GM12878 (cell line): ENCODE results near the gene NAT8L. TPM values are rescaled to one million over a fixed set of nuclear protein-coding genes. Genes with fewer than 3 reads are reported as not detected.

Experiments used
- ATAC-seq: fragments of 200-7000 bp; cut with Tn5 transposase; 3 replicates; pipeline ENCODE4 v1.9.1; 2020; ENCODE audit warnings: mild to moderate bottlenecking, moderate library complexity
- BruUV-seq: library from RNA; stranded (reverse); fragments of 400-500 nt; replicated peaks from 2 replicates; lab custom pipeline; 2021; lab: Mats Ljungman, UMichigan
- CTCF ChIA-PET: fragments of 300-600 bp; sonication (Branson Sonifier 250); formaldehyde crosslinking; extraction: SDS; loops from one replicate; lab custom pipeline; 2021; ENCODE audit warnings: inconsistent platforms; lab: Yijun Ruan, JAX
- POLR2A ChIA-PET: fragments of 350-600 bp; formaldehyde crosslinking; extraction: SDS; loops from one replicate; lab custom pipeline; 2021; ENCODE audit warnings: inconsistent platforms; lab: Charles Lee
- RAD21 ChIA-PET: fragments of 300-600 bp; sonication (Branson Sonifier 250); formaldehyde crosslinking; loops from one replicate; lab custom pipeline; 2023; ENCODE audit warnings: antibody characterized with exemption; ENCODE audit not compliant: unreplicated experiment; lab: Charles Lee
- SMC1A ChIA-PET: fragments of 300-600 bp; sonication (Branson Sonifier 250); formaldehyde crosslinking; loops from one replicate; lab custom pipeline; 2023; ENCODE audit not compliant: unreplicated experiment, uncharacterized antibody; lab: Charles Lee
- DNase-seq: peaks from one replicate; pipeline ENCODE4 v3.0.0-alpha.2; 2011; ENCODE audit warnings: low read depth, low spot score
- FAIRE-seq: peaks from 3 replicates; lab custom pipeline; 2011; peaks lifted over from hg19 to GRCh38; lab: Jason Lieb, UNC
- H2AFZ ChIP-seq: 2 replicates; pipeline ENCODE4 v1.6.0; 2011; ENCODE audit warnings: low read depth, low read length, control low read depth; ENCODE audit not compliant: control insufficient read depth
- H3K27ac ChIP-seq: 2 replicates; pipeline ENCODE4 v1.5.1; 2011; ENCODE audit warnings: control low read depth; ENCODE audit not compliant: control insufficient read depth, insufficient read depth
- H3K27me3 ChIP-seq, 2 experiments: replicated peaks in 1 of 2; 2 replicates each; pipeline versions ENCODE4 v1.6.0 to v1.6.1; 2011; ENCODE audit warnings: low read length in 1 of 2; ENCODE audit not compliant: control insufficient read depth in 2 of 2, insufficient read depth in 2 of 2
- H3K36me3 ChIP-seq, 2 experiments: 2 replicates each; pipeline ENCODE4 v1.5.1; 2011; ENCODE audit warnings: low read length in 1 of 2; ENCODE audit not compliant: control insufficient read depth in 2 of 2, insufficient read depth in 2 of 2
- H3K4me1 ChIP-seq: 2 replicates; pipeline ENCODE4 v1.6.1; 2011; ENCODE audit warnings: mild to moderate bottlenecking, low read length, moderate library complexity, mixed read lengths; ENCODE audit not compliant: control insufficient read depth, insufficient read depth
- H3K4me2 ChIP-seq: 2 replicates; pipeline ENCODE4 v1.6.0; 2011; ENCODE audit warnings: control low read depth; ENCODE audit not compliant: control insufficient read depth, insufficient read depth
- H3K4me3 ChIP-seq: fragments of 200-600 bp; sonication (generic); 2 replicates; pipeline ENCODE4 v1.5.1; 2016
- H3K79me2 ChIP-seq: 2 replicates; pipeline ENCODE4 v1.6.0; 2011; ENCODE audit warnings: low read length; ENCODE audit not compliant: control insufficient read depth, insufficient read depth
- H3K9ac ChIP-seq: 2 replicates; pipeline ENCODE4 v1.8.0; 2011; ENCODE audit warnings: low read length, control low read depth, mixed read lengths; ENCODE audit not compliant: control insufficient read depth, insufficient read depth
- H3K9me3 ChIP-seq: replicated peaks from 3 replicates; pipeline ENCODE4 v1.5.1; 2011; ENCODE audit warnings: mild to moderate bottlenecking, low read length; ENCODE audit not compliant: control insufficient read depth, insufficient read depth
- H4K20me1 ChIP-seq: 2 replicates; pipeline ENCODE4 v1.6.0; 2011; ENCODE audit not compliant: control insufficient read depth, insufficient read depth
- CBX3 ChIP-seq: fragments of 200-600 bp; sonication (generic); IDR thresholded peaks from 2 replicates; pipeline ENCODE4 v1.6.1; 2016; ENCODE audit warnings: low read depth, borderline replicate concordance
- CEBPZ ChIP-seq: fragments of 150-350 bp; IDR thresholded peaks from 2 replicates; pipeline ENCODE4 v1.6.1; 2016; ENCODE audit warnings: low read depth, low read length
- CTCF ChIP-seq, 3 experiments: IDR thresholded peaks in 2 of 3; conservative IDR thresholded peaks in 1 of 3; 2 replicates each; pipeline ENCODE4 v1.5.1; 2011; ENCODE audit warnings: low read depth in 3 of 3, low read length in 3 of 3, mild to moderate bottlenecking in 3 of 3, control low read depth in 2 of 3, moderate library complexity in 2 of 3, inconsistent platforms in 1 of 3, mixed read lengths in 1 of 3; ENCODE audit not compliant: control insufficient read depth in 2 of 3, insufficient read depth in 1 of 3; ENCODE audit errors: extremely low read depth in 1 of 3
- EED ChIP-seq: sonication (generic); IDR thresholded peaks from 2 replicates; pipeline ENCODE4 v1.6.1; 2016; ENCODE audit warnings: antibody characterized with exemption, low read depth
- EZH2 ChIP-seq: IDR thresholded peaks from 2 replicates; pipeline ENCODE4 v1.6.1; 2012; ENCODE audit warnings: low read depth, mild to moderate bottlenecking, control low read depth, inconsistent platforms, low read length, borderline replicate concordance; ENCODE audit not compliant: control insufficient read depth
- GABPA ChIP-seq: IDR thresholded peaks from 2 replicates; pipeline ENCODE4 v1.6.1; 2014; ENCODE audit warnings: antibody characterized with exemption, low read depth, mild to moderate bottlenecking, inconsistent platforms
- IRF4 ChIP-seq: IDR thresholded peaks from 2 replicates; pipeline ENCODE4 v1.6.1; 2011; ENCODE audit warnings: low read depth, low read length
- MEF2A ChIP-seq: IDR thresholded peaks from 2 replicates; pipeline ENCODE4 v1.6.1; 2011; ENCODE audit warnings: low read depth, mild to moderate bottlenecking, low read length, moderate library complexity; ENCODE audit not compliant: insufficient read depth
- POLR2A ChIP-seq: IDR thresholded peaks from 2 replicates; pipeline ENCODE4 v1.6.1; 2011; ENCODE audit warnings: low read depth, mild to moderate bottlenecking, low read length
- RAD51 ChIP-seq: fragments of 450-650 bp; IDR thresholded peaks from 2 replicates; pipeline ENCODE4 v1.6.1; 2016; ENCODE audit warnings: moderate library complexity, mild to moderate bottlenecking, inconsistent platforms
- ZBED1 ChIP-seq: IDR thresholded peaks from 2 replicates; pipeline ENCODE4 v1.6.1; 2016; ENCODE audit warnings: borderline replicate concordance
- WGBS: methylation state at CpG from one replicate; pipeline ENCODE4 v1.1.6; 2016; ENCODE audit warnings: low lambda C conversion rate; ENCODE audit not compliant: insufficient replicate concordance, insufficient coverage; ENCODE audit errors: missing lambda C conversion rate; 5-methylcytosine and 5-hydroxymethylcytosine counted together
- in situ Hi-C: fragments of 300-500 bp; cut with MboI; formaldehyde crosslinking; loops from 9 replicates; pipeline ENCODE4 v1.14.3; 2018; ENCODE audit warnings: mixed read lengths
- intact Hi-C: fragments of 100-400 bp; cut with micrococcal nuclease; formaldehyde crosslinking; loops from one replicate; pipeline ENCODE4 v1.14.2; 2022; ENCODE audit not compliant: unreplicated experiment
- polyA plus RNA-seq, 11 experiments: library from polyadenylated mRNA; depleted of rRNA in 4 of 11; unstranded in 6 of 11; stranded (reverse) in 5 of 11; fragments of >200 nt; fragmentation: Nextera tagmentation in 4 of 11; fragmentation: Illumina TruSeq in 1 of 11; extraction: Ambion mirVana in 4 of 11; extraction: Trizol in 1 of 11; gene quantifications; 1 replicate in 1 of 11; 2 replicates in 10 of 11; pipeline versions ENCODE4 v1.2.1 to v1.2.3, GENCODE V29; 2011 to 2016; ENCODE audit warnings: inconsistent platforms in 2 of 11, missing spikeins in 2 of 11, low read depth in 1 of 11
- total RNA-seq, 4 experiments: library from RNA; depleted of rRNA in 3 of 4; stranded (reverse); fragments of >200 nt in 3 of 4; fragmentation: Illumina TruSeq in 1 of 4; extraction: Trizol in 1 of 4; gene quantifications; 2 replicates each; pipeline versions ENCODE4 v1.2.1 to v1.2.3, GENCODE V29; 2013 to 2021
- TF ChIP-seq, protein P1 (sequence below): fragments of 450-650 bp; IDR thresholded peaks from 2 replicates; pipeline ENCODE4 v1.6.1; 2017; ENCODE audit warnings: mild to moderate bottlenecking
- TF ChIP-seq, protein P2 (sequence below): IDR thresholded peaks from 2 replicates; pipeline ENCODE4 v1.6.1; 2011; ENCODE audit warnings: borderline replicate concordance, low read depth, mild to moderate bottlenecking, moderate library complexity, low read length; ENCODE audit not compliant: insufficient read depth, poor library complexity, severe bottlenecking

The NAT8L gene
- total and polyA plus RNA-seq, 10 of the 15 experiments (the other 5 are each of a cell fraction or from before 2014, with no cell fraction given) = 0.01 to 0.31 (median 0.11) TPM; not detected in 5

- in situ Hi-C loops (no loop called here), intact Hi-C loops (no loop called here)
- DNase-seq (no peak), ATAC-seq (no peak), FAIRE-seq (no peak)
- Histone ChIP-seq H3K4me1 (no peaks in the 10 kb centered on the region), H3K9me3 (no peaks in the 10 kb centered on the region), H3K36me3 (no peaks in the 10 kb centered on the region), H4K20me1 (no peaks in the 10 kb centered on the region), H3K79me2 (no peaks in the 10 kb centered on the region), H2AFZ (no peak overlapping the region), H3K27ac (no peak overlapping the region), H3K27me3 (no peaks in the 10 kb centered on the region; a peak in 3 of 4 replicates), H3K4me2 (no peak overlapping the region), H3K9ac (no peak overlapping the region), H3K4me3 (no peak overlapping the region)
- TF ChIP-seq EZH2 (no peak), ZBED1 (no peak), CTCF (IDR thresholded peaks at IDR 0.05 in 2 of 3, conservative IDR thresholded peaks at IDR 0.05 in 1 of 3; ENCODE audit: control insufficient read depth in 2 of 3, extremely low read depth in 1 of 3, insufficient read depth in 1 of 3, low read depth in 3 of 3, low read length in 3 of 3) (no peak), CBX3 (no peak), EED (no peak), GABPA (no peak), RAD51 (no peak), CEBPZ (no peak), MEF2A (no peak), IRF4 (no peak), POLR2A (no peak)
- TF ChIP-seq, protein P1, sequence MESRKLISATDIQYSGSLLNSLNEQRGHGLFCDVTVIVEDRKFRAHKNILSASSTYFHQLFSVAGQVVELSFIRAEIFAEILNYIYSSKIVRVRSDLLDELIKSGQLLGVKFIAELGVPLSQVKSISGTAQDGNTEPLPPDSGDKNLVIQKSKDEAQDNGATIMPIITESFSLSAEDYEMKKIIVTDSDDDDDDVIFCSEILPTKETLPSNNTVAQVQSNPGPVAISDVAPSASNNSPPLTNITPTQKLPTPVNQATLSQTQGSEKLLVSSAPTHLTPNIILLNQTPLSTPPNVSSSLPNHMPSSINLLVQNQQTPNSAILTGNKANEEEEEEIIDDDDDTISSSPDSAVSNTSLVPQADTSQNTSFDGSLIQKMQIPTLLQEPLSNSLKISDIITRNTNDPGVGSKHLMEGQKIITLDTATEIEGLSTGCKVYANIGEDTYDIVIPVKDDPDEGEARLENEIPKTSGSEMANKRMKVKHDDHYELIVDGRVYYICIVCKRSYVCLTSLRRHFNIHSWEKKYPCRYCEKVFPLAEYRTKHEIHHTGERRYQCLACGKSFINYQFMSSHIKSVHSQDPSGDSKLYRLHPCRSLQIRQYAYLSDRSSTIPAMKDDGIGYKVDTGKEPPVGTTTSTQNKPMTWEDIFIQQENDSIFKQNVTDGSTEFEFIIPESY = no peak
- TF ChIP-seq, protein P2, sequence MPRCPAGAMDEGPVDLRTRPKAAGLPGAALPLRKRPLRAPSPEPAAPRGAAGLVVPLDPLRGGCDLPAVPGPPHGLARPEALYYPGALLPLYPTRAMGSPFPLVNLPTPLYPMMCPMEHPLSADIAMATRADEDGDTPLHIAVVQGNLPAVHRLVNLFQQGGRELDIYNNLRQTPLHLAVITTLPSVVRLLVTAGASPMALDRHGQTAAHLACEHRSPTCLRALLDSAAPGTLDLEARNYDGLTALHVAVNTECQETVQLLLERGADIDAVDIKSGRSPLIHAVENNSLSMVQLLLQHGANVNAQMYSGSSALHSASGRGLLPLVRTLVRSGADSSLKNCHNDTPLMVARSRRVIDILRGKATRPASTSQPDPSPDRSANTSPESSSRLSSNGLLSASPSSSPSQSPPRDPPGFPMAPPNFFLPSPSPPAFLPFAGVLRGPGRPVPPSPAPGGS = no peak
- ChIA-PET SMC1A (no interaction called here), RAD21 (no interaction called here), CTCF (no interaction called here), POLR2A (no interaction called here)
- no TSS peak for BruUV-seq
- WGBS = 45% methylated on average over 14 of the region's 16 CpGs
Measured at GRCh38 chr4:2062808-2063524, 3.8 kb downstream of the NAT8L start.
